ENCODE data around the gene ENDOV.

DNA sequence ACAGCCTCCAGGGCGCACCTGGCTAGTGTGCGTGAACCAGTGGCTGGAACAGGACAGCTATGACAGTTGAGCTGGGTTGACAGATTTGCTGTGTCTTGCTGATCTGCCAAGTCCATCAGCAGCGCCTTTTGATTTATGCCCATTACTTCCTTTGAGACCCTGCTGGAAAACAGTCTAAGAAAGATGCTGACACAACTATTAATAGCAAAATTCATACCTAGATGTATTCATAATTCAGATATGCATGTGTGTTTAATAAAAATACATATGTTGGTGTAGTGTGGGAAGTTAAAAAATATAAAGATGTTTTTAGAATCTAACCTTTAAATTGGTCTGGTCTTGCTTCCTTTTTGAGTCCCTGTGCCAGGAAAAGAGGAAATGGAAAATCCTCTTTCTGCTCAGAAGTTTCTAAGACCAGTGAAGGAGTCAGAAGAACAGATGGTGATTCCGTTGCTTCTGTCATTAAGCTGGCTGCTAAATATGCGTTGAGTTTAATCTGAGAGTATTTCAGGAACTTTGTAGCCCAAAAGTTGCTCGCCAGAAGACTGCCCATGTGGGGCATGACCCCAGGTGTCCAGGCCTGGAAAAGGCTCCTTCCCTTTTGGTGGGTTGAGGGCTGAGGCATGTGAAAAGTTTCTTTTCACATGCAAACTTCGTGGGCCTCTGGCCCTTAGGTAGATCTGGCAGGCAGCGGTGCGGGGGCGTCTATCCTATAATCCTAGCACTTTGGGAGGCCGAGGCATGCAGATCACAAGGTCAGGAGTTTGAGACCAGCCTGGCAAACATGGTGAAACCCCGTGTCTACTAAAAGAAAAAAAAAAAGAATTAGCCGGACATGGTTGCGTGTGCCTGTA, 40.0 kb upstream of the ENDOV start:
- TF ChIP-seq, protein P1, sequence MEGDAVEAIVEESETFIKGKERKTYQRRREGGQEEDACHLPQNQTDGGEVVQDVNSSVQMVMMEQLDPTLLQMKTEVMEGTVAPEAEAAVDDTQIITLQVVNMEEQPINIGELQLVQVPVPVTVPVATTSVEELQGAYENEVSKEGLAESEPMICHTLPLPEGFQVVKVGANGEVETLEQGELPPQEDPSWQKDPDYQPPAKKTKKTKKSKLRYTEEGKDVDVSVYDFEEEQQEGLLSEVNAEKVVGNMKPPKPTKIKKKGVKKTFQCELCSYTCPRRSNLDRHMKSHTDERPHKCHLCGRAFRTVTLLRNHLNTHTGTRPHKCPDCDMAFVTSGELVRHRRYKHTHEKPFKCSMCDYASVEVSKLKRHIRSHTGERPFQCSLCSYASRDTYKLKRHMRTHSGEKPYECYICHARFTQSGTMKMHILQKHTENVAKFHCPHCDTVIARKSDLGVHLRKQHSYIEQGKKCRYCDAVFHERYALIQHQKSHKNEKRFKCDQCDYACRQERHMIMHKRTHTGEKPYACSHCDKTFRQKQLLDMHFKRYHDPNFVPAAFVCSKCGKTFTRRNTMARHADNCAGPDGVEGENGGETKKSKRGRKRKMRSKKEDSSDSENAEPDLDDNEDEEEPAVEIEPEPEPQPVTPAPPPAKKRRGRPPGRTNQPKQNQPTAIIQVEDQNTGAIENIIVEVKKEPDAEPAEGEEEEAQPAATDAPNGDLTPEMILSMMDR (IDR thresholded peaks at IDR 0.05): no peak
- no peak for TF ChIP-seq EP300 (IDR thresholded peaks at IDR 0.05)

Data from ovary (tissue), 3 donors.